ENCODE results near the gene IRGC.
"Not testable (repeated sequence)": the region's sequence is repeated elsewhere in the genome, so short reads cannot be mapped to it uniquely, and the experiment has no call there.

The IRGC gene

GRCh38 chr19:43764684-43765083 is 48.8 kb downstream of the IRGC start:
- CTCF ChIA-PET: interaction anchor here (0.7 to 17.4 kb wide), 15 partner anchors 10 to 326 kb away, joined by 3 to 213 read pairs (median 5); partner anchors contain the start of genes KCNN4, PLAUR, SMG9 and ZNF283
- not testable (repeated sequence) for H3K9me3 ChIP-seq (ENCODE audit: control insufficient read depth, insufficient read depth, low read depth, low read length); H3K4me3 ChIP-seq (ENCODE audit: low read depth, low read length); H3K4me1 ChIP-seq (ENCODE audit: control insufficient read depth, insufficient read depth, low read length); H3K36me3 ChIP-seq (ENCODE audit: control insufficient read depth in 2 of 2, insufficient read depth in 1 of 2, low read length in 2 of 2)
- POLR2A ChIA-PET: interaction anchor here (0.6 to 4.3 kb wide), 8 partner anchors 9 to 171 kb away, joined by 3 to 43 read pairs (median 4); partner anchors contain the start of genes PLAUR, SMG9 and ZNF45
- peak overlapping the region; percentile 3; the same call in 1 of the 2 replicates for H3K27ac ChIP-seq (ENCODE audit: extremely low read depth, low read depth, low read length)
- TF ChIP-seq ZNF335 (tag by site-specific recombination; conservative IDR thresholded peaks at IDR 0.05) (peak; percentile 43; the same call in 1 of the 2 replicates), ZNF416 (tag by site-specific recombination; IDR thresholded peaks at IDR 0.05) (0 out of 2 replicates have a peak, but pooled peaks have one; percentile 5)

DNA sequence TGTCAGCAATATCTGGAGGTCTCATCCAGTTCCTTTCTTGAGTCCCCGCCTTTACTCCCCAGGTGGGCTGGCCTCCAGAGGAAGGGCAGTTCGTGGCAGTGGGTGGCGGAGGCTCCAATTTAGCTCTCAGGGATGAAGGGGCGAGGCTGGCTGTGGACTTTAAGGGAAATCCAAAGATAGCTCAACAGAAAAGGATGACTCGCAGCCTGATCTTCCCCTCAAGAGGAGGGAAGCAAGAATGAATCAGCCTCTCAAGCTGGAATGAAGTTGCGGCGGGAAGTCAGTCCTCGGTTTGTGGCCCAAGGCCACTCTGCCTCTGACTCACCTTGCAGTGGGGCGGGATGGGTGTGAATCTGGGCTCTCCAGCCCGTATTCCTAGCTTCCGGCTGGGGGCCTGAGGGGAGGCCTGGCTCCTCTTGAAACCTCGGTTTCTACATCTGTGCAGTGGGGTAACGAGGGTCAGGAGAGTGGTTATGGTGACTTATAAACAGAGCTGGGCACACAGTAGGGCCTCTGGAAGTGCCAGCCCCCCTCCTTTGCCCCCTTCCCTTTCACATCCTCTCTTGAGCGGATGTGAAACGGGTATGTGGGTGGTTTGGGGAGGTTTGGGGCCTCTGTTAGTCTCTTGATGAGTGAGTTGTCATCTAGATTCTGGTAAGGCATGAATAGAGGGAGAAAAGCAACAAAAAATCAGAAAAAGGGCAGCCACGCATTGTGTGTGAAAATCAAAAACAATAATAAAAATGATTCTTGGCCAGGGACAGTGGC is 49.4 kb downstream of the IRGC start:
- peak overlapping the region; percentile 3; the same call in 1 of the 2 replicates for H3K27ac ChIP-seq (ENCODE audit: extremely low read depth, low read depth, low read length)
- no peak overlapping the region for H3K4me3 ChIP-seq (ENCODE audit: low read depth, low read length)
- no peak for TF ChIP-seq ZNF214 (tag by site-specific recombination; IDR thresholded peaks at IDR 0.05; ENCODE audit: borderline replicate concordance)
- TF ChIP-seq GLI4 (tag by site-specific recombination; IDR thresholded peaks at IDR 0.05): no peak
- no peak for TF ChIP-seq ZNF555 (tag by site-specific recombination; conservative IDR thresholded peaks at IDR 0.05)
- no peak for TF ChIP-seq ZNF561 (tag by site-specific recombination; IDR thresholded peaks at IDR 0.05; ENCODE audit: borderline replicate concordance)
- TF ChIP-seq ZNF600 (tag by site-specific recombination; IDR thresholded peaks at IDR 0.05): peak; percentile 86
- TF ChIP-seq ZNF777 (tag by site-specific recombination; IDR thresholded peaks at IDR 0.05; ENCODE audit: borderline replicate concordance): no peak
- TF ChIP-seq ZNF560 (tag by site-specific recombination; IDR thresholded peaks at IDR 0.05; ENCODE audit: borderline replicate concordance): no peak
- TF ChIP-seq ZNF558 (tag by site-specific recombination; IDR thresholded peaks at IDR 0.05): no peak
- TF ChIP-seq ZNF549 (tag by site-specific recombination; IDR thresholded peaks at IDR 0.05): no peak
- no peak for TF ChIP-seq ZNF664 (tag by site-specific recombination; IDR thresholded peaks at IDR 0.05)
- no peak for TF ChIP-seq BCL11A (tag by site-specific recombination; IDR thresholded peaks at IDR 0.05; ENCODE audit: low read depth)
- TF ChIP-seq ZBTB20 (tag by site-specific recombination; IDR thresholded peaks at IDR 0.05): no peak
- TF ChIP-seq ZNF449 (tag by site-specific recombination; IDR thresholded peaks at IDR 0.05): no peak
- TF ChIP-seq, protein P1, sequence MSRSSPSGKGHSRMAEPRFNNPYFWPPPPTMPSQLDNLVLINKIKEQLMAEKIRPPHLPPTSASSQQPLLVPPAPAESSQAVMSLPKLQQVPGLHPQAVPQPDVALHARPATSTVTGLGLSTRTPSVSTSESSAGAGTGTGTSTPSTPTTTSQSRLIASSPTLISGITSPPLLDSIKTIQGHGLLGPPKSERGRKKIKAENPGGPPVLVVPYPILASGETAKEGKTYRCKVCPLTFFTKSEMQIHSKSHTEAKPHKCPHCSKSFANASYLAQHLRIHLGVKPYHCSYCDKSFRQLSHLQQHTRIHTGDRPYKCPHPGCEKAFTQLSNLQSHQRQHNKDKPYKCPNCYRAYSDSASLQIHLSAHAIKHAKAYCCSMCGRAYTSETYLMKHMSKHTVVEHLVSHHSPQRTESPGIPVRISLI (tag by site-specific recombination; IDR thresholded peaks at IDR 0.05): no peak
- TF ChIP-seq ZNF792 (tag by site-specific recombination; IDR thresholded peaks at IDR 0.05): no peak
- TF ChIP-seq SCRT1 (tag by site-specific recombination; IDR thresholded peaks at IDR 0.05; ENCODE audit: borderline replicate concordance): no peak
- TF ChIP-seq ZNF785 (tag by site-specific recombination; IDR thresholded peaks at IDR 0.05): no peak
- TF ChIP-seq, protein P2, sequence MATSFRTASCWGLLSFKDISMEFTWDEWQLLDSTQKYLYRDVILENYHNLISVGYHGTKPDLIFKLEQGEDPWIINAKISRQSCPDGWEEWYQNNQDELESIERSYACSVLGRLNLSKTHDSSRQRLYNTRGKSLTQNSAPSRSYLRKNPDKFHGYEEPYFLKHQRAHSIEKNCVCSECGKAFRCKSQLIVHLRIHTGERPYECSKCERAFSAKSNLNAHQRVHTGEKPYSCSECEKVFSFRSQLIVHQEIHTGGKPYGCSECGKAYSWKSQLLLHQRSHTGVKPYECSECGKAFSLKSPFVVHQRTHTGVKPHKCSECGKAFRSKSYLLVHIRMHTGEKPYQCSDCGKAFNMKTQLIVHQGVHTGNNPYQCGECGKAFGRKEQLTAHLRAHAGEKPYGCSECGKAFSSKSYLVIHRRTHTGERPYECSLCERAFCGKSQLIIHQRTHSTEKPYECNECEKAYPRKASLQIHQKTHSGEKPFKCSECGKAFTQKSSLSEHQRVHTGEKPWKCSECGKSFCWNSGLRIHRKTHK (tag by site-specific recombination; IDR thresholded peaks at IDR 0.05): no peak
- no peak for TF ChIP-seq ZNF501 (tag by site-specific recombination; IDR thresholded peaks at IDR 0.05)
- no peak for TF ChIP-seq ZNF221 (tag by site-specific recombination; IDR thresholded peaks at IDR 0.05; ENCODE audit: borderline replicate concordance)
- TF ChIP-seq ZNF692 (tag by site-specific recombination; IDR thresholded peaks at IDR 0.05): peak; percentile 57; the same call in 1 of the 2 replicates
- no peak for TF ChIP-seq ZNF677 (tag by site-specific recombination; IDR thresholded peaks at IDR 0.05)
- TF ChIP-seq FEZF1 (tag by site-specific recombination; IDR thresholded peaks at IDR 0.05): no peak
- no peak for TF ChIP-seq ZNF521 (tag by site-specific recombination; IDR thresholded peaks at IDR 0.05)
- TF ChIP-seq ZNF747 (tag by site-specific recombination; IDR thresholded peaks at IDR 0.05): no peak
- TF ChIP-seq ZNF202 (tag by site-specific recombination; IDR thresholded peaks at IDR 0.05; ENCODE audit: borderline replicate concordance): no peak
- no peak for TF ChIP-seq ZNF2 (tag by site-specific recombination; IDR thresholded peaks at IDR 0.05)

More for the DNA sequence above, 49.4 kb downstream of the IRGC start:
- peaks cover 8% of the 10 kb centered on the region for H3K4me1 ChIP-seq (ENCODE audit: control insufficient read depth, insufficient read depth, low read length)
- CTCF ChIA-PET: interaction anchor here (0.7 to 17.4 kb wide), 27 partner anchors 10 to 673 kb away, joined by 3 to 213 read pairs (median 4); partner anchors contain the start of genes KCNN4, PLAUR, SMG9 and ZNF283
- H3K36me3 ChIP-seq (ENCODE audit: control insufficient read depth in 2 of 2, insufficient read depth in 1 of 2, low read length in 2 of 2): no peaks in the 10 kb centered on the region; a peak in 1 of 3 replicates
- H3K9me3 ChIP-seq (ENCODE audit: control insufficient read depth, insufficient read depth, low read depth, low read length): no peaks in the 10 kb centered on the region
- POLR2A ChIA-PET: interaction anchor here (0.8 to 4.3 kb wide), 9 partner anchors 8 to 170 kb away, joined by 3 to 43 read pairs (median 4); partner anchors contain the start of genes PLAUR, SMG9 and ZNF45
